ENCODE measurements around the gene C10orf53.

GRCh38 chr10:49742683-49743463, 63.4 kb downstream of the C10orf53 start:
- no peak for TF ChIP-seq CTCF (IDR thresholded peaks at IDR 0.05; ENCODE audit: borderline replicate concordance, extremely low read depth, low read length, poor library complexity, severe bottlenecking)
- TF ChIP-seq EZH2 (IDR thresholded peaks at IDR 0.05; ENCODE audit: borderline replicate concordance, low read depth, low read length, severe bottlenecking), result no peak

Data from DND-41 (cell line).